ENCODE measurements around the gene COMMD9. TPM values are rescaled to one million over a fixed set of nuclear protein-coding genes. Genes with fewer than 3 reads are reported as not detected.

COMMD9 gene
- total and polyA plus RNA-seq, 3 donors from 2014 or later, result 42.7 to 73.9 (median 58.2) TPM

- H3K9me3 ChIP-seq, result no peaks in the 10 kb centered on the region
- no peaks in the 10 kb centered on the region for H3K27me3 ChIP-seq
- DNase-seq, result no peak
- intact Hi-C loops (cut with DNase I; ENCODE audit: low total_unique reads), result no loop called here
- H3K4me1 ChIP-seq, result no peaks in the 10 kb centered on the region
- 88 to 95% methylated on average over 4 of the region's 4 CpGs for WGBS, 2 donors
- no peaks in the 10 kb centered on the region for H3K36me3 ChIP-seq (ENCODE audit: low read depth, missing control alignments)
- H3K4me3 ChIP-seq, result no peak overlapping the region
- H3K27ac ChIP-seq, result no peak overlapping the region
- TF ChIP-seq, protein P1, sequence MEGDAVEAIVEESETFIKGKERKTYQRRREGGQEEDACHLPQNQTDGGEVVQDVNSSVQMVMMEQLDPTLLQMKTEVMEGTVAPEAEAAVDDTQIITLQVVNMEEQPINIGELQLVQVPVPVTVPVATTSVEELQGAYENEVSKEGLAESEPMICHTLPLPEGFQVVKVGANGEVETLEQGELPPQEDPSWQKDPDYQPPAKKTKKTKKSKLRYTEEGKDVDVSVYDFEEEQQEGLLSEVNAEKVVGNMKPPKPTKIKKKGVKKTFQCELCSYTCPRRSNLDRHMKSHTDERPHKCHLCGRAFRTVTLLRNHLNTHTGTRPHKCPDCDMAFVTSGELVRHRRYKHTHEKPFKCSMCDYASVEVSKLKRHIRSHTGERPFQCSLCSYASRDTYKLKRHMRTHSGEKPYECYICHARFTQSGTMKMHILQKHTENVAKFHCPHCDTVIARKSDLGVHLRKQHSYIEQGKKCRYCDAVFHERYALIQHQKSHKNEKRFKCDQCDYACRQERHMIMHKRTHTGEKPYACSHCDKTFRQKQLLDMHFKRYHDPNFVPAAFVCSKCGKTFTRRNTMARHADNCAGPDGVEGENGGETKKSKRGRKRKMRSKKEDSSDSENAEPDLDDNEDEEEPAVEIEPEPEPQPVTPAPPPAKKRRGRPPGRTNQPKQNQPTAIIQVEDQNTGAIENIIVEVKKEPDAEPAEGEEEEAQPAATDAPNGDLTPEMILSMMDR (IDR thresholded peaks at IDR 0.05), result no peak
- TF ChIP-seq POLR2A (IDR thresholded peaks at IDR 0.05), result no peak
Observed at GRCh38 chr11:36311926-36312595, 22.8 kb upstream of the COMMD9 start.

DNA sequence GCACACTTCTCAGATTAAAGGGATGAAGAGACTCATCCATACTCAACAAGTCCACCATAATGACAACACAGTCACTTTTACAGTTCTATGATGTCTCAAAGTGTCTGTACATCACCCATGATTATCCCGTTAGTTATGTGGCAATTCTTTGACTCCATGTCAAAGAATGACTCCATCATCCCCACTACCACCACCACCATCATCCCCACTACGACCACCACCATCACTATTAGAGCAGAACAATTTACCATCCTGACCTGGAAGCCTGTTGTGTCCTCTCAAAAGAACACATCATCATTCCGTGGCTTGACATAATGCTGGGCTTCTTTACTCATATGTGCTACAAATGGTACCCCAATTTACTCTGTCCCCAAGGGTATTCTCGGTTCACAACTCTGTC, 20.6 kb upstream of the COMMD9 start:
- Histone ChIP-seq H3K27me3 (no peaks in the 10 kb centered on the region), H3K9me3 (no peaks in the 10 kb centered on the region), H3K4me1 (no peaks in the 10 kb centered on the region), H3K27ac (no peak overlapping the region), H3K36me3 (ENCODE audit: low read depth, missing control alignments) (no peaks in the 10 kb centered on the region), H3K4me3 (no peak overlapping the region)
- 82 to 93% methylated on average over 4 of the region's 4 CpGs for whole genome bisulfite sequencing, 2 donors
- intact Hi-C loops (cut with DNase I; ENCODE audit: low total_unique reads), result loop anchor here (5.0 kb wide), 1 partner anchor 168 kb away; no protein-coding TSS in a partner anchor
- DNase-seq, result no peak
- TF ChIP-seq, protein P1 (IDR thresholded peaks at IDR 0.05), result no peak
- no peak for TF ChIP-seq POLR2A (IDR thresholded peaks at IDR 0.05)

- Histone ChIP-seq H3K36me3 (ENCODE audit: low read depth, missing control alignments) (no peaks in the 10 kb centered on the region), H3K4me1 (no peaks in the 10 kb centered on the region), H3K9me3 (no peaks in the 10 kb centered on the region), H3K27ac (no peak overlapping the region), H3K4me3 (no peak overlapping the region), H3K27me3 (no peaks in the 10 kb centered on the region)
- no peak for TF ChIP-seq POLR2A (IDR thresholded peaks at IDR 0.05)
- TF ChIP-seq, protein P1 (IDR thresholded peaks at IDR 0.05), result no peak
- intact Hi-C loops (cut with DNase I; ENCODE audit: low total_unique reads), result loop anchor here (5.0 kb wide), 1 partner anchor 169 kb away; no protein-coding TSS in a partner anchor
- WGBS, 2 donors, result 60% methylated on average over 1 of the region's 1 CpG
- peak; percentile 17 for DNase-seq
Observed at GRCh38 chr11:36308577-36308976, 19.4 kb upstream of the COMMD9 start.

- Histone ChIP-seq H3K4me3 (no peak overlapping the region), H3K27ac (no peak overlapping the region), H3K27me3 (no peaks in the 10 kb centered on the region), H3K4me1 (no peaks in the 10 kb centered on the region), H3K36me3 (ENCODE audit: low read depth, missing control alignments) (no peaks in the 10 kb centered on the region), H3K9me3 (no peaks in the 10 kb centered on the region)
- intact Hi-C loops (cut with DNase I; ENCODE audit: low total_unique reads), result loop anchor here (5.0 kb wide), 1 partner anchor 170 kb away; no protein-coding TSS in a partner anchor
- 56 to 61% methylated on average over 3 of the region's 3 CpGs for WGBS, 2 donors
- TF ChIP-seq, protein P1 (IDR thresholded peaks at IDR 0.05), result peak in 1 of 3 experiments; percentile 44
- no peak for TF ChIP-seq POLR2A (IDR thresholded peaks at IDR 0.05)
- peak; percentile 26 for DNase-seq
Observed at GRCh38 chr11:36306888-36307287, 17.7 kb upstream of the COMMD9 start.

- Histone ChIP-seq H3K4me3 (no peak overlapping the region), H3K27ac (no peak overlapping the region), H3K9me3 (no peaks in the 10 kb centered on the region), H3K36me3 (ENCODE audit: low read depth, missing control alignments) (no peaks in the 10 kb centered on the region), H3K27me3 (no peaks in the 10 kb centered on the region), H3K4me1 (no peaks in the 10 kb centered on the region)
- TF ChIP-seq POLR2A (IDR thresholded peaks at IDR 0.05), result no peak
- TF ChIP-seq, protein P1 (IDR thresholded peaks at IDR 0.05), result no peak
- intact Hi-C loops (cut with DNase I; ENCODE audit: low total_unique reads), result loop anchor here (5.0 kb wide), 1 partner anchor 172 kb away; no protein-coding TSS in a partner anchor
- DNase-seq, result no peak
- WGBS, 2 donors, result 38 to 39% methylated on average over 1 of the region's 1 CpG
Observed at GRCh38 chr11:36305047-36305446, 15.8 kb upstream of the COMMD9 start.

Measured in testis (tissue), 3 donors.